Adrenal gland (tissue), 12 donors: ENCODE data around the gene DBNL. TPM values are rescaled to one million over a fixed set of nuclear protein-coding genes. Genes with fewer than 3 reads are reported as not detected.

Source experiments
- DNase-seq, 7 donors: peaks; one replicate each; pipeline ENCODE4 v3.0.0-alpha.2; 2019 to 2020
- H3K27ac ChIP-seq, 5 donors: fragments of 200-600 bp; sonication (generic) in 4 of 5; 1 replicate in 3 of 5; 2 replicates in 2 of 5; pipeline versions ENCODE4 v1.5.1 to v1.8.0; 2016 to 2020; ENCODE audit warnings: mild to moderate bottlenecking in 1 of 5
- H3K27me3 ChIP-seq: fragments of 200-600 bp; 2 replicates; pipeline ENCODE4 v1.8.0; 2021
- H3K36me3 ChIP-seq, 2 donors: fragments of 200-600 bp; replicated peaks in 1 of 2; 1 replicate in 1 of 2; 2 replicates in 1 of 2; pipeline versions ENCODE4 v1.5.1 to v1.8.0; 2018 to 2022
- H3K4me1 ChIP-seq, 2 donors: fragments of 200-600 bp; replicated peaks in 1 of 2; 1 replicate in 1 of 2; 2 replicates in 1 of 2; pipeline versions ENCODE4 v1.5.1 to v1.8.0; 2018 to 2021
- H3K4me3 ChIP-seq, 4 donors: fragments of 200-600 bp; sonication (generic) in 3 of 4; one replicate each; pipeline ENCODE4 v1.5.1; 2016 to 2018
- H3K9me3 ChIP-seq, 3 donors: fragments of 200-600 bp; sonication (generic) in 1 of 3; replicated peaks in 1 of 3; 1 replicate in 2 of 3; 2 replicates in 1 of 3; pipeline versions ENCODE4 v1.5.1 to v1.8.0; 2016 to 2021
- POLR2A ChIP-seq, 2 donors: fragments of 450-650 bp; IDR thresholded peaks; one replicate each; pipeline ENCODE4 v1.6.1; 2017; ENCODE audit warnings: antibody characterized with exemption in 2 of 2, mild to moderate bottlenecking in 2 of 2, moderate library complexity in 1 of 2
- WGBS, 4 donors: extraction: QIAGEN DNeasy Blood & Tissue Kit in 2 of 4; methylation state at CpG; one replicate each; pipeline versions ENCODE4 v1.1.5 to v1.1.7; 2013 to 2017; 5-methylcytosine and 5-hydroxymethylcytosine counted together
- intact Hi-C, 2 donors: fragments of 100-400 bp; cut with DNase I; formaldehyde crosslinking; loops; one replicate each; pipeline versions ENCODE4 v1.14.1 to v1.15.0; 2022 to 2023
- polyA plus RNA-seq, 3 donors: library from polyadenylated mRNA; stranded (reverse); fragments of 200-250 nt in 2 of 3; fragments of 350-450 nt in 1 of 3; fragmentation: Illumina TruSeq in 1 of 3; extraction: RNeasy Lipid Tissue Mini Kit (QIAGEN cat#74804) in 1 of 3; gene quantifications; one replicate each; pipeline ENCODE4 v1.2.3, GENCODE V29; 2013 to 2014
- total RNA-seq, 9 donors: library from RNA; depleted of rRNA in 4 of 9; stranded (reverse); fragments of >200 nt in 4 of 9; fragments of 120-200 nt in 1 of 9; fragmentation: NEBNext Ultra II Directional in 1 of 9; extraction: Animal tissue kit (Norgen Biotek cat#: 25700) in 1 of 9; gene quantifications; one replicate each; pipeline versions ENCODE4 v1.1.0 to v1.2.4, GENCODE V29; 2013 to 2023
- TF ChIP-seq, protein P1 (sequence below), 6 experiments: fragments of 450-650 bp in 4 of 6; fragments of 200-600 bp in 2 of 6; sonication (generic) in 1 of 6; IDR thresholded peaks; 1 replicate in 5 of 6; 2 replicates in 1 of 6; pipeline versions ENCODE4 v1.5.1 to v1.8.0; 2016 to 2021; ENCODE audit warnings: antibody characterized with exemption in 6 of 6, mild to moderate bottlenecking in 2 of 6, moderate library complexity in 1 of 6
- donor health status: healthy with polysubstance abuse.
- donor health status: Bipolar disorder and iron deficiency.
- donor health status: DM: yes; HTN: yes; CAD: no.
- donor health status: DM: no; HTN: no; CAD: no.
- donor health status: DM: no; HTN: no; CAD: no.
- donor health status: DM: yes; HTN: yes; CAD: no.

The DBNL gene
- total and polyA plus RNA-seq, 12 donors: 46.2 to 145 (median 77.7) TPM

DNA sequence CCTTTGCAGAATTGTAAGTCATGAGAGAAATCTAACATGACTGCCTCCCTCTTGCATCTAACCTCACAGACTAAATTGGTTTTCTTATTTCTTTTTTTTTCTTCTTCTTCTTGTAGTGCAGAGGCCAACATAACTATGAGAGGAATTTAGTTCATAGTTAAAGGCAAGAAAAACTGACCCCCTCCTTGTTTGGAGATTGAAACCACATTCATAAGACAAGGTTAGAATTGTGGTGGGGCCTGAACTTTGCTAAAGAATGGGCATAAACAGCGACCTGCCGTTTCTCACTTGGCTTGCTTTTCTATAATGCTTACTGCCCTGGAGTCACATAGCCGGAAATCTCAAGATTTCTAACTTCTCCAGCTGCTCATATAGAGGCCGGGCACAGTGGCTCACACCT is 40.2 kb downstream of the DBNL start:
- intact Hi-C loops: no loop called here
- peaks cover 11 to 13% of the 10 kb centered on the region in 2 donors for H3K4me1 ChIP-seq
- 65 to 79% (median 73%) methylated on average over 4 of the region's 4 CpGs for WGBS, 4 donors

DNA sequence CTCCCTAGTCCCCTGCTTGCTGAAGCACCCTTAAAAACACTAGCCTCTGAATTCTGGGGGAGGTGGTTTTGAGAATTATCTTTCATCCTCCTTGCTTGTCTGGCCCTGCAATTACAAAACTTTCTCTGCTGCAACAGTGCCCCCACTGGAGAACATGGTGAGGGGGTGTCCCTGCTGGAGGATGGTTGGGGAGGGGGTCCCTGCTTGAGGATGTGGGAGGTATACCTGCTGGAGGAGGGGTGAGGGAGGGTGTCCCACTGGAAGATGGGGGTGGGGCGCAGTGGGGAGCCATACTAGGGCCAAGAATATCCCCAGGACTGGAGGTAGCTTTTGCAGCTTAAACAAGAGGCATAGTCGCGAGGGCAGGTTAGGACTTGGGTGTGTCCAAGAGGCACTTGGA is 41.0 kb downstream of the DBNL start:
- DNase-seq: no peak
- H3K4me1 ChIP-seq: peaks cover 11 to 13% of the 10 kb centered on the region in 2 donors
- TF ChIP-seq, protein P1, sequence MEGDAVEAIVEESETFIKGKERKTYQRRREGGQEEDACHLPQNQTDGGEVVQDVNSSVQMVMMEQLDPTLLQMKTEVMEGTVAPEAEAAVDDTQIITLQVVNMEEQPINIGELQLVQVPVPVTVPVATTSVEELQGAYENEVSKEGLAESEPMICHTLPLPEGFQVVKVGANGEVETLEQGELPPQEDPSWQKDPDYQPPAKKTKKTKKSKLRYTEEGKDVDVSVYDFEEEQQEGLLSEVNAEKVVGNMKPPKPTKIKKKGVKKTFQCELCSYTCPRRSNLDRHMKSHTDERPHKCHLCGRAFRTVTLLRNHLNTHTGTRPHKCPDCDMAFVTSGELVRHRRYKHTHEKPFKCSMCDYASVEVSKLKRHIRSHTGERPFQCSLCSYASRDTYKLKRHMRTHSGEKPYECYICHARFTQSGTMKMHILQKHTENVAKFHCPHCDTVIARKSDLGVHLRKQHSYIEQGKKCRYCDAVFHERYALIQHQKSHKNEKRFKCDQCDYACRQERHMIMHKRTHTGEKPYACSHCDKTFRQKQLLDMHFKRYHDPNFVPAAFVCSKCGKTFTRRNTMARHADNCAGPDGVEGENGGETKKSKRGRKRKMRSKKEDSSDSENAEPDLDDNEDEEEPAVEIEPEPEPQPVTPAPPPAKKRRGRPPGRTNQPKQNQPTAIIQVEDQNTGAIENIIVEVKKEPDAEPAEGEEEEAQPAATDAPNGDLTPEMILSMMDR (IDR thresholded peaks at IDR 0.05): no peak
- TF ChIP-seq POLR2A (IDR thresholded peaks at IDR 0.05): no peak
- H3K9me3 ChIP-seq: no peaks in the 10 kb centered on the region
- H3K27me3 ChIP-seq: no peaks in the 10 kb centered on the region
- 76 to 92% (median 83%) methylated on average over 3 of the region's 3 CpGs for WGBS, 4 donors
- intact Hi-C loops: no loop called here
- peak overlapping the region in 2 of 5 donors; percentile 50 to 57 for H3K27ac ChIP-seq
- no peak overlapping the region for H3K4me3 ChIP-seq
- peaks cover 0 to 1% of the 10 kb centered on the region in 2 donors for H3K36me3 ChIP-seq

More for the DNA sequence above, 40.2 kb downstream of the DBNL start:
- Histone ChIP-seq H3K9me3 (no peaks in the 10 kb centered on the region), H3K27ac (peak overlapping the region in 2 of 5 donors; percentile 69 to 87), H3K27me3 (no peaks in the 10 kb centered on the region), H3K4me3 (no peak overlapping the region), H3K36me3 (peaks cover 0 to 10% of the 10 kb centered on the region in 2 donors)
- DNase-seq: no peak
- TF ChIP-seq POLR2A (IDR thresholded peaks at IDR 0.05): no peak
- TF ChIP-seq, protein P1 (IDR thresholded peaks at IDR 0.05): no peak

DNA sequence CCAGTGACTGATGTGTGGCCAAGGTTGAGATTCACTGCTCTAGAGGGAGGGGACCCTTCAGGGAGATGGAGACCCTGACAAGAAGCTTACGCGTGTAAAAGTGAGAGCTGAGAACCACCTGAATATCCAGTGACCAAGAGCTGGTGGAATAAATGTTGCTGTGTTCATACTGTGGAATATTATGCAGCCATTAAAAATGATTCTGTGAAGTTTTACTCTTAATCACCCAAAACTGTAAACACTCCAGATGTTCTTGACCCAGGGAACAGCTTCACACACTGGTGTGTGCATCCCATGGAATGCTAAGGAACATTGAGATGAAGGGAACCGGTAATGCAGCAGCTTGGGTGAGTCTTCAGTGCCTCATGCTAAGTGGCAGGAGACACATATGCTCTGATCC is 42.1 kb downstream of the DBNL start:
- H3K4me3 ChIP-seq: no peak overlapping the region
- no peaks in the 10 kb centered on the region for H3K27me3 ChIP-seq
- WGBS, 4 donors: 96 to 98% (median 98%) methylated on average over 3 of the region's 3 CpGs
- DNase-seq: no peak
- no peaks in the 10 kb centered on the region for H3K9me3 ChIP-seq
- H3K4me1 ChIP-seq: peaks cover 3% of the 10 kb centered on the region in 2 donors
- TF ChIP-seq, protein P1 (IDR thresholded peaks at IDR 0.05): no peak
- no peak for TF ChIP-seq POLR2A (IDR thresholded peaks at IDR 0.05)
- H3K36me3 ChIP-seq: no peaks in the 10 kb centered on the region
- intact Hi-C loops: no loop called here
- peak overlapping the region in 2 of 5 donors; percentile 72 to 80 for H3K27ac ChIP-seq

DNA sequence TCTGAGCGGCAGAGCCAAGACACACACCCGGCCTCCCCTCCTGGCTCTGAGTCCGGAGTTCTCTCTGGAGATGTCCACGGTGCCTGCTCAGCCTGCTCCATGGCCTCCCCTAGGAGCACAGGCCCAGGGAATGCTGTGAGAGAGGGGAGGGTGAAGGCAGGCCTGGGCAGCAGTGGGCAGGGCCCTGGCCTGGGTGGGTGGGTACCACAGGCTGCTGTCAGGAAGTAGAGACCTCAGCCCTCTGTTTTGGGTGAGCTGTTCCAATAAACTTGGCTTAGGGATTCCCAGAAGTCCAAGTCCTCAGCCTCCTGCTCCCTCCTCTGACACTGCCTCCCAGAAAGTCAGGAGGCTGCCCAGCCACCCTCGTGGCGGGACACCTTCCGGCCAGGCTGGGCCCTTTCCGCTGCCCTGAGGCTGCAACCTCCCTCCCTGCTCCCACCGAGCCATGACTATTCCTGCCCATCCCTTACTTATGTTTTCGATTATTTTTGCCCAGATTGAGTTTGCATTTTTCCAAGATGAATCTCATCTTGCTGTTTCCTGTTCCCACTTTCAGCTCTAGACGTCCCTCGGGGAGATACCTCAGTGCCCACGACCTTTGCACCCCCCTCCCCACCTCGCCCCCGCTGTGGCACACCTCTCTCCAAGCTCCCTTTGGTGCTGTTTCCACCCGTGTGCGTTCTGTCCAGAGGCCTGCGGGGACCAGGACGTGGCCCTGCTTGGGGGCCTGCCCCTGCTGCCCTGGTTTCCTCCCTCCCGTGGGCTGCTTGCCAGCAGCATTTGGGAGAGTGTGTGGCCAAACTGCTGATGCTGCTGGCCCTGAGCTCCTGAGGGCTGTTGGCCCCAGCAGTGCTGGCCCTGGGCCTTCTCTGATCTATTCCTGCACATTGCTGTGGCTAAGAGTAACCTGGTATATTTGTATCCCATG is 43.7 kb downstream of the DBNL start:
- Histone ChIP-seq H3K4me1 (peaks cover 0 to 3% of the 10 kb centered on the region in 2 donors), H3K4me3 (no peak overlapping the region), H3K27me3 (no peaks in the 10 kb centered on the region), H3K9me3 (no peaks in the 10 kb centered on the region), H3K36me3 (no peaks in the 10 kb centered on the region), H3K27ac (peak overlapping the region in 3 of 5 donors; percentile 21 to 80 (median 72))
- 52 to 63% (median 56%) methylated on average over 20 of the region's 20 CpGs for WGBS, 4 donors
- intact Hi-C loops: no loop called here
- no peak for DNase-seq
- TF ChIP-seq POLR2A (IDR thresholded peaks at IDR 0.05): no peak
- TF ChIP-seq, protein P1 (IDR thresholded peaks at IDR 0.05): no peak
